ENCODE measurements around the gene KCTD1. TPM values are rescaled to one million over a fixed set of nuclear protein-coding genes. Genes with fewer than 3 reads are reported as not detected.

KCTD1 gene
- polyA plus RNA-seq, 3 donors: 0.40 TPM; not detected in 2

DNA sequence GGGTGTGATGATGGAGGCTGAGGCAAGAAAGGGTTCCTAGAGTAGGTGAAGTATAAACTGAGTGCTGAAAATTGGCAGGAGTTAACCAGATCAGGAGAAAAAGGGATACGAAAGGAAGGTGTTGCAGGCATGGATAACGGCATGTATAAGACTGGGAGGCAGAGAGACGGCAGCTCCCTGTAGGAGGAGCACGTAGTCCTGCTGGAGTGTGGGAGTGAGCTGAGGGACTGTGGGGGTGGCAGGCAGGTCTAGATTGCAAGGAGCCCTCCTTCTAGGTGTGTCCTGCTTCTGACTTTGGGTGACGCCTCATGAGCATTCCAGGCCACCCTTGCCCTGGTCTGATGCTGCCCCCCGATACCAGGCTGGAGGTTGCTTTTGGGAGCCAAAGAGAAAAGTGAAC lies 36.4 kb upstream of the KCTD1 start:
- Histone ChIP-seq H2AFZ (ENCODE audit: insufficient read depth, low read depth, low read length, poor library complexity, severe bottlenecking) (no peak overlapping the region), H3K9ac (ENCODE audit: insufficient read depth, low read length, poor library complexity, severe bottlenecking) (no peak overlapping the region), H3K36me3 (replicated peaks in 1 of 2; ENCODE audit: control insufficient read depth in 1 of 2, insufficient read depth in 2 of 2, low read length in 2 of 2) (no peaks in the 10 kb centered on the region), H3K4me3 (replicated peaks in 1 of 3; ENCODE audit: low read depth in 2 of 3, low read length in 3 of 3) (no peak overlapping the region), H3K4me1 (ENCODE audit: control insufficient read depth in 1 of 2, insufficient read depth in 2 of 2, low read length in 2 of 2) (no peaks in the 10 kb centered on the region), H3K9me3 (replicated peaks in 1 of 2; ENCODE audit: control insufficient read depth in 1 of 2, insufficient read depth in 1 of 2, low read length in 2 of 2) (no peaks in the 10 kb centered on the region), H4K20me1 (ENCODE audit: insufficient read depth, low read length) (no peaks in the 10 kb centered on the region), H3K27ac (ENCODE audit: low read depth in 1 of 2, low read length in 2 of 2) (no peak overlapping the region), H3K27me3 (ENCODE audit: control insufficient read depth in 2 of 2, insufficient read depth in 2 of 2, low read length in 2 of 2) (no peaks in the 10 kb centered on the region), H3K4me2 (replicated peaks; ENCODE audit: extremely low read depth, low read length, poor library complexity, severe bottlenecking) (no peak overlapping the region), H3K79me2 (ENCODE audit: insufficient read depth, low read length) (no peaks in the 10 kb centered on the region)
- WGBS (ENCODE audit: insufficient coverage): 100% methylated on average over 6 of the region's 6 CpGs
- Mint-ChIP-seq H3K27ac (no peak overlapping the region), H3K4me3 (no peak overlapping the region), H3K4me1 (no peaks in the 10 kb centered on the region), H3K27me3 (ENCODE audit: low read depth in 3 of 3) (peaks cover 0 to 5% (median 1%) of the 10 kb centered on the region in 3 donors), H3K9me3 (peaks cover 0 to 3% (median 0%) of the 10 kb centered on the region in 7 donors), H3K36me3 (no peaks in the 10 kb centered on the region)
- TF ChIP-seq, protein P1, sequence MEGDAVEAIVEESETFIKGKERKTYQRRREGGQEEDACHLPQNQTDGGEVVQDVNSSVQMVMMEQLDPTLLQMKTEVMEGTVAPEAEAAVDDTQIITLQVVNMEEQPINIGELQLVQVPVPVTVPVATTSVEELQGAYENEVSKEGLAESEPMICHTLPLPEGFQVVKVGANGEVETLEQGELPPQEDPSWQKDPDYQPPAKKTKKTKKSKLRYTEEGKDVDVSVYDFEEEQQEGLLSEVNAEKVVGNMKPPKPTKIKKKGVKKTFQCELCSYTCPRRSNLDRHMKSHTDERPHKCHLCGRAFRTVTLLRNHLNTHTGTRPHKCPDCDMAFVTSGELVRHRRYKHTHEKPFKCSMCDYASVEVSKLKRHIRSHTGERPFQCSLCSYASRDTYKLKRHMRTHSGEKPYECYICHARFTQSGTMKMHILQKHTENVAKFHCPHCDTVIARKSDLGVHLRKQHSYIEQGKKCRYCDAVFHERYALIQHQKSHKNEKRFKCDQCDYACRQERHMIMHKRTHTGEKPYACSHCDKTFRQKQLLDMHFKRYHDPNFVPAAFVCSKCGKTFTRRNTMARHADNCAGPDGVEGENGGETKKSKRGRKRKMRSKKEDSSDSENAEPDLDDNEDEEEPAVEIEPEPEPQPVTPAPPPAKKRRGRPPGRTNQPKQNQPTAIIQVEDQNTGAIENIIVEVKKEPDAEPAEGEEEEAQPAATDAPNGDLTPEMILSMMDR (IDR thresholded peaks at IDR 0.05): no peak
- DNase-seq: no peak
- intact Hi-C loops (cut with micrococcal nuclease): no loop called here

DNA sequence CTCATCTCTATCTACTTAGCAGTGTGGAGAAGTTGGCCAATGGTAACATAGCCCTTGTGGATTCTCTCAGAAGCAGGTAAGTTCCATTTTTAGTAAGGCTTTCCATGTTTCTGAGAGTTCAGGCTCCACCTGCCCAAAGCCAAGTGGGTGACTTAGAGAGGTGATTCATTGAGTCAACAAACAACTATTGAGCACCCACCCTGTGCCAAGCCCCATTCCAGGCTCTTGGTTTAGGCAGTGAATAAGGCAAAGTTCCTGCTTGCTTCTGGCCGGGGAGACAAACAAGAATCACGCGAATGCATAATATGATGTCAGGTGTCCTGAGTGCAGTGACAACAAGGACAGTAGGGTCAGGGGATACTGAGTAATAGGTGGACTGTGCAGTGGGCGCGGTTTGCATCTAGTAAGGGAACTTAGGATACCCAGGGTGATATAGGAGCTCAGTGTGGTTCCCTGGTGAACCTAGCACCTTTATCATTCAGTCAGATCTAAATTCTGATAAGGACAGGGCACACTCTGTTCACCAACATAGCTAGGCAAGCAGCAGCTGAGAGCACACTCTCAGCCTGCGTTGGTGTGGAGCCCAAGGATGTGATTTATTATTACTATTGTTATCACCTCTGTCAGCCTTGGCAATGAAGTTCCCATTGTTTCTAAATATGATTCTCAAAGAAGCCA lies 31.7 kb upstream of the KCTD1 start:
- TF ChIP-seq, protein P1 (IDR thresholded peaks at IDR 0.05): no peak
- DNase-seq: no peak
- Histone ChIP-seq H3K9ac (ENCODE audit: insufficient read depth, low read length, poor library complexity, severe bottlenecking) (no peak overlapping the region), H3K36me3 (replicated peaks in 1 of 2; ENCODE audit: control insufficient read depth in 1 of 2, insufficient read depth in 2 of 2, low read length in 2 of 2) (no peaks in the 10 kb centered on the region), H3K27me3 (ENCODE audit: control insufficient read depth in 2 of 2, insufficient read depth in 2 of 2, low read length in 2 of 2) (peaks cover 22 to 28% of the 10 kb centered on the region in 2 donors), H3K9me3 (replicated peaks in 1 of 2; ENCODE audit: control insufficient read depth in 1 of 2, insufficient read depth in 1 of 2, low read length in 2 of 2) (no peaks in the 10 kb centered on the region), H3K4me1 (ENCODE audit: control insufficient read depth in 1 of 2, insufficient read depth in 2 of 2, low read length in 2 of 2) (no peaks in the 10 kb centered on the region), H3K4me3 (replicated peaks in 1 of 3; ENCODE audit: low read depth in 2 of 3, low read length in 3 of 3) (no peak overlapping the region), H3K79me2 (ENCODE audit: insufficient read depth, low read length) (no peaks in the 10 kb centered on the region), H2AFZ (ENCODE audit: insufficient read depth, low read depth, low read length, poor library complexity, severe bottlenecking) (no peak overlapping the region), H4K20me1 (ENCODE audit: insufficient read depth, low read length) (no peaks in the 10 kb centered on the region), H3K4me2 (replicated peaks; ENCODE audit: extremely low read depth, low read length, poor library complexity, severe bottlenecking) (no peak overlapping the region), H3K27ac (ENCODE audit: low read depth in 1 of 2, low read length in 2 of 2) (no peak overlapping the region)
- H3K4me1 Mint-ChIP-seq: peaks cover 6% of the 10 kb centered on the region
- peaks cover 23 to 31% (median 27%) of the 10 kb centered on the region in 3 donors for H3K27me3 Mint-ChIP-seq (ENCODE audit: low read depth in 3 of 3)
- intact Hi-C loops (cut with micrococcal nuclease): no loop called here
- no peak overlapping the region for H3K27ac Mint-ChIP-seq
- no peak overlapping the region for H3K4me3 Mint-ChIP-seq
- no peaks in the 10 kb centered on the region for H3K36me3 Mint-ChIP-seq
- no peaks in the 10 kb centered on the region for H3K9me3 Mint-ChIP-seq
- whole genome bisulfite sequencing (ENCODE audit: insufficient coverage): 70% methylated on average over 3 of the region's 6 CpGs

Data from CD14-positive monocyte (primary cell).